NT2/D1 (cell line): Measurements from ENCODE around the gene NETO2.
A peak's percentile ranks its signal among the peaks of the same experiment; 100 is the strongest.
"Not testable (repeated sequence)": the region's sequence is repeated elsewhere in the genome, so short reads cannot be mapped to it uniquely, and the experiment has no call there.

Source experiments
- DNase-seq: peaks from one replicate; pipeline ENCODE4 v3.0.0-alpha.2; 2011; ENCODE audit warnings: low read depth, low spot score
- H3K27me3 ChIP-seq: 2 replicates; pipeline ENCODE4 v1.6.0; 2011; ENCODE audit warnings: mild to moderate bottlenecking; ENCODE audit not compliant: insufficient read length, insufficient read depth
- H3K36me3 ChIP-seq: 2 replicates; pipeline ENCODE4 v1.6.1; 2011; ENCODE audit warnings: mild to moderate bottlenecking, low read length, mixed read lengths; ENCODE audit not compliant: insufficient read depth, insufficient read length
- H3K4me1 ChIP-seq: 2 replicates; pipeline ENCODE4 v1.5.1; 2011; ENCODE audit not compliant: insufficient read depth, insufficient read length
- H3K4me3 ChIP-seq: 2 replicates; pipeline ENCODE4 v1.5.1; 2011; ENCODE audit warnings: low read depth; ENCODE audit not compliant: insufficient read length
- H3K9ac ChIP-seq: 2 replicates; pipeline ENCODE4 v1.6.0; 2011; ENCODE audit warnings: low read depth; ENCODE audit not compliant: insufficient read length
- H3K9me3 ChIP-seq: 2 replicates; pipeline ENCODE4 v1.5.1; 2011; ENCODE audit warnings: mild to moderate bottlenecking, low read length; ENCODE audit not compliant: insufficient read depth
- SUZ12 ChIP-seq: IDR thresholded peaks from 2 replicates; pipeline ENCODE4 v1.6.1; 2011; ENCODE audit not compliant: insufficient read length, insufficient read depth; ENCODE audit errors: extremely low read depth
- YY1 ChIP-seq: IDR thresholded peaks from 2 replicates; pipeline ENCODE4 v1.6.1; 2011; ENCODE audit not compliant: insufficient read length, insufficient read depth
- ZNF274 ChIP-seq: IDR thresholded peaks from 2 replicates; pipeline ENCODE4 v1.6.1; 2011; ENCODE audit warnings: mild to moderate bottlenecking, low read depth, low read length

Gene NETO2

DNA sequence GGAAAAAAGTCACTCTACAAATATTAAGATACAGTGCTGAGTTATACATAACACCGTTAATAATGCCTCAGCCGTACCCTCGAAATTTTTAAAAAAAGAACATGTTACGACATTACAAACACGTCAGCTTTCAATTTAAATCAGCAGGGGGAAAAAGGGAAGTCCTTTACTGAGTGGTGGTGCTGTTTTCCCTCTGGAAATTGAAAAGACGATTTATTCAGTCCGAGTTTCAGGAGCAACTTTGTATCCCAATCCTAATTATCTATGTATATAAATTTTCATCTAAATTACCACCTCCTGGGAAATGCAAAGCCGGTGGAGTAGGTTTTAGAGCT, 1.3 kb downstream of the NETO2 start:
- no peak for TF ChIP-seq ZNF274
- no peak for TF ChIP-seq YY1
- TF ChIP-seq SUZ12 = no peak
- Histone ChIP-seq H3K9ac (peak overlapping the region; percentile 86), H3K9me3 (peaks cover 27% of the 10 kb centered on the region), H3K4me3 (peak overlapping the region; percentile 72), H3K36me3 (peaks cover 2% of the 10 kb centered on the region), H3K27me3 (peaks cover 23% of the 10 kb centered on the region), H3K4me1 (no peaks in the 10 kb centered on the region)
- no peak for DNase-seq

DNA sequence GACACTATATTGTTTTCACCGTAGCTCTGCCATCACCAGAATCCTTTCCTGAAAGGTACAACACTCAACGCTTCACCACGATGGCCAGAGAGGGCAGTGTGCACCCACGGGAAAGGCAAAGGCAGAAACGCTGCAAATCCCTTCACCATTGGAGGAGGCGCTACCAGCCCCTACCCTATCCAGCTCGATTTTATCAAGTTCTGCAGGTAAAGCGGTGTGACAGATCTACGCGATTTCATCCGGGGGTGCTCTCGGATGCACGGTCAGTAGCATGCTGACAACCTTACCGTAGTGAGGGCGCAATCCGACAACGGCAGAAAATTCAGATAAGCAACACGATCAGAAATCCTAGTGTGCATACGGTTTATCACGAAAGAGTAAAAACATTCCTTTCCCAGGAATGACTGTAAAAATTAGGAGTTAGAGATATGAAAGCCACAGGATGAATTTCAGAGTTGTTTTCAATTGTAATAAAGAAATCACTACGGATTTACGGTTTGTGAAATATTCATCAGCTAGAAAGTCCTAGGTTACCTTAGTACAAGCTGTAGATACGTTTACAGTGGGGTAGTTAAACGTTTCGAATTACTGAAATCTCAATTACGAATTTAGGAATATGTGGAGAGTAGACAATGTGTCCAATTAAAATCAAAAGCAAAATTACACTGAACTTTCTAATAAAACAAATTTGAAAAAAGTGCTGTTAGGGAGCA, 1.8 kb downstream of the NETO2 start:
- peak; percentile 89 for DNase-seq
- H3K9ac ChIP-seq = peak overlapping the region; percentile 86
- H3K9me3 ChIP-seq = peaks cover 27% of the 10 kb centered on the region
- H3K27me3 ChIP-seq = peaks cover 23% of the 10 kb centered on the region
- H3K4me1 ChIP-seq = no peaks in the 10 kb centered on the region
- H3K36me3 ChIP-seq = peaks cover 2% of the 10 kb centered on the region
- TF ChIP-seq YY1 (no peak), ZNF274 (no peak), SUZ12 (no peak)
- peak overlapping the region; percentile 72 for H3K4me3 ChIP-seq

DNA sequence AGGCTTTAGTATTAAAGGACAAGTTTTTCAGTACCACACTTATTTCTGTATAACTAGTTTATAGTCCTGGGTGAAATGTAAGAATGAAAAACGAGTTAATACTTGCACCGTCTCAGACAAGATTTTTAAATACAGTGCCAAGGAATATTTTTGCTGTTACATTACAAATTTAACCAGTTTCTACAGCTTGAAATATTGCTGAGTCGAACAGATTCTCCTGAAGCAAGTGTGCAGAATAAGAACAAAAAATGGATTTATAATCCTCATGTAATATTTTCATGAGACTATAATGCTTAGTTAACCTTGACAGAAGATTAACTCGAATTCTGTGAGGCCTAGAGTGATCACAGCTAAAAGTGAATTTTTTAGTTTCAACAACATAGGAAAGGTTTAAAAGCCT, 3.1 kb downstream of the NETO2 start:
- H3K4me1 ChIP-seq = no peaks in the 10 kb centered on the region
- H3K9me3 ChIP-seq = peaks cover 27% of the 10 kb centered on the region
- H3K27me3 ChIP-seq = peaks cover 20% of the 10 kb centered on the region
- TF ChIP-seq YY1 = no peak
- no peak for TF ChIP-seq SUZ12
- TF ChIP-seq ZNF274 = no peak
- peaks cover 2% of the 10 kb centered on the region for H3K36me3 ChIP-seq
- H3K9ac ChIP-seq = no peak overlapping the region
- H3K4me3 ChIP-seq = no peak overlapping the region
- DNase-seq = no peak

DNA sequence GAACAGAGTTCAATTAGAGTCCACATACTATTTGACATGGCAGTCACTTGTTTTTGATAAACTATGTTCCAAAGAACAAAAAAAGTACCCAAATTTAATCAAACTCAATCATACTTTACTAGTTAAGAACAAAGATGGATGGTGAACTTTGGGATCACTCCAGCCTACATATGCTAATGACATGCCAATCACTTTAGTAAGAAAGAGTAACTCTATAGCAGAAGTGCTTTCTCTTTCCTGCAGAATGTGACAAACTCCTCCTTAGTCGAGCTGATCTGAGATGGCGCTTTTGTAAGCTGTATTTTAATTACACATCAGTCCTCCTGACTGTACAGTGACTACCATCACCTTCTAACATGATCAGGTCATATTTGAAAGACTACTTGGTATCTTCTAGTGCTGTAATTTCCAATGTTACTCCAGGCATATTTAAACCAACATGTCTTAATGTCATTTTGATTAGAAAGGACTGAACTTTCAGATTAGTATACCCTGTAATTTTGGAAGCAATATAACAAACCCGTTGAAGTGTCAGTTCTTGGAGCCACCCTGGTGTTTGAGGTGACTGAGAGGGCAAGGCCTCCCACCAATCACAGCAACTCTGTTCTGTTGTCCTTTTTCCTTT, 4.1 kb downstream of the NETO2 start:
- no peak for TF ChIP-seq YY1
- TF ChIP-seq ZNF274 = no peak
- TF ChIP-seq SUZ12 = no peak
- Histone ChIP-seq H3K4me3 (no peak overlapping the region), H3K27me3 (peaks cover 10% of the 10 kb centered on the region), H3K9me3 (peaks cover 20% of the 10 kb centered on the region), H3K4me1 (no peaks in the 10 kb centered on the region), H3K9ac (no peak overlapping the region), H3K36me3 (peaks cover 2% of the 10 kb centered on the region)
- DNase-seq = no peak

DNA sequence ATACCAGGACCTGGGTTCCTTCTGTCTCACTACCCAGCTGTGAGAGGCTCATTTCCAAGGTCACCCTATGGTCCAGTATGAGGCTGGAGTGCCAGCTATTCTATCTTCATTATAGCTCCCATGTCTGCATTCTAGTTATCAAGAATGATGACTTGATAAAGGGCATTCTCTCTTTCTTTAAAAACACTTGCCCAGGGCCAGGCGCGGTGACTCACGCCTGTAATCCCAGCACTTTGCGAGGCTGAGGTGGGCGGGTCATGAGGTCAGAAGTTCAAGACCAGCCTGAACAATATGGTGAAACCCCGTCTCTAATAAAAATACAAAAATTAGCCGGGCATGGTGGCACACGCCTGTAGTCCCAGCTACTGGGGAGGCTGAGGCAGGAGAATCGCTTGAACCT, 5.8 kb downstream of the NETO2 start:
- not testable (repeated sequence) for DNase-seq, H3K9ac ChIP-seq, H3K27me3 ChIP-seq, H3K4me3 ChIP-seq, H3K36me3 ChIP-seq, H3K4me1 ChIP-seq
- H3K9me3 ChIP-seq = peaks cover 17% of the 10 kb centered on the region

DNA sequence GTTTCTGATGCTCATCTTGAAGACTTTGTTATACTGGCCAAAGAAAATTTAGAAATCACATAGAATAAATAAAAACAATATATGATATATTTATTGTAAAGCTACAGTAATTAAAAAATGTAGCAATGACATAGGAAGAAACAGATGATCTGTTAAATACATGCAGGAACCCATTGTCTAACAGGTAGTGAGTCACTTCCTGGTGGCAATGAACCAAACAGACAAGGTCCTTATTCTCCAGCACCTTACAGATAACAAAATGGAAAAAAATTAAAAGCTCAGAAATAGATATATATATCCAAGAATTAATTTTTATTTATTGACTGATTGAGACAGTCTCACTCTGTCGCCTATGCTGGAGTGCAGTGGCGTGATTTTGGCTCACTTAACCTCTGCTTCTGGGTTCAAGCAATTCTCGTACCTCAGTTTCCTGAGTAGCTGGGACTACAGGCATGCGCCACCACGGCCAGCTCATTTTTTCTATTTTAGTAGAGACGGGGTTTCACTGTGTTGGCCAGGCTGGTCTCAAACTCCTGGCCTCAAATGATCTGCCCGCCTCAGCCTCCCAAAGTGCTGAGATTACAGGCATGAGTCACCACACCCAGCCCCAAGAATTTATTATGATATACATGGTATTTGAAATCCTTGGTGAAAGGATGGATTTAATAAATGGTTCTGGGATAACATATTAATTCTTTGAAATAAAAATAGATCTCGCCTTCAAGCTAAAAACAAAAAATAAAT, 7.5 kb downstream of the NETO2 start:
- Histone ChIP-seq H3K9me3 (peaks cover 15% of the 10 kb centered on the region), H3K4me3 (no peak overlapping the region), H3K27me3 (no peaks in the 10 kb centered on the region), H3K9ac (no peak overlapping the region), H3K4me1 (no peaks in the 10 kb centered on the region), H3K36me3 (peaks cover 10% of the 10 kb centered on the region)
- TF ChIP-seq ZNF274 (no peak), SUZ12 (no peak), YY1 (no peak)
- no peak for DNase-seq

DNA sequence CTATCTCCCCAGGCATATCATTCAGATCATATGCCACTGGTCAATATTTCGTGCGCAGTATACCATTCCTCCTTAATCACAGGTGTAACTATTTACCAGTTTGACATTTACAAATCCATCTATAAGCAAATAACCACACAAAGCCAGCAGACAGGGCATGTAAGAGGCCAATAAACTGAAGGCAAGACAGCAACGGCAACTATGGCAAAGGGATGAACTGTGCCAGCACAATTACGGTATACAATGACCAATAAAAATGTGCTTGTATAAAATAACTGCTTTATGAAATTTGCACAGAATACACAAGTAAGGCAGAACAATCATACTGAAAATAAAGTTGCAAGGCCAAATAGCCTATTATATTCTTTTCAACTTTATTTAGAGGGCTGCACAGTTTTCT, 9.2 kb downstream of the NETO2 start:
- Histone ChIP-seq H3K4me3 (no peak overlapping the region), H3K9ac (no peak overlapping the region), H3K27me3 (no peaks in the 10 kb centered on the region), H3K36me3 (peaks cover 7% of the 10 kb centered on the region), H3K4me1 (no peaks in the 10 kb centered on the region), H3K9me3 (no peaks in the 10 kb centered on the region)
- no peak for DNase-seq
- TF ChIP-seq YY1 (no peak), ZNF274 (no peak), SUZ12 (no peak)

DNA sequence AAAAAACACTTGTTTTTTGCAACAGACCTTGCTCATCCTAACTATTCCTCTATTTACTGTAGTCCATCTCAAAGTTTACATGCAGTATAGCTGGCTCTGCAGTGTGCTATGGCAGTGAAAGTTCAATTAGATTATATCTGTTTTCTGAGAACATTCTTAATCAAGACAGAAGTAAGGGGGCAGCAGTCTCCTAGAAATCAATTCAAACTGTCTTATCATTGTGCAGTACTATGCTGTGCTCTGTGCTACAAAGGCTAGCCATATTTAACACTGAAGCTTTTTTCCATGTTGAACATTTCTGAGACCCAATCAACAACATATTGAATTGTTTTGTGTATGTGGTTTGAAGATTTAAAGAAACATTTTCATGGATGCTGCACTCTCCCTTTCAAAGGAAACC, 11.4 kb downstream of the NETO2 start:
- H3K4me1 ChIP-seq = no peaks in the 10 kb centered on the region
- DNase-seq = no peak
- H3K9me3 ChIP-seq = no peaks in the 10 kb centered on the region
- no peaks in the 10 kb centered on the region for H3K27me3 ChIP-seq
- TF ChIP-seq SUZ12 (no peak), YY1 (no peak), ZNF274 (no peak)
- no peak overlapping the region for H3K9ac ChIP-seq
- H3K36me3 ChIP-seq = peaks cover 22% of the 10 kb centered on the region
- H3K4me3 ChIP-seq = no peak overlapping the region
